ENCODE measurements around the gene DTD1.

DNA sequence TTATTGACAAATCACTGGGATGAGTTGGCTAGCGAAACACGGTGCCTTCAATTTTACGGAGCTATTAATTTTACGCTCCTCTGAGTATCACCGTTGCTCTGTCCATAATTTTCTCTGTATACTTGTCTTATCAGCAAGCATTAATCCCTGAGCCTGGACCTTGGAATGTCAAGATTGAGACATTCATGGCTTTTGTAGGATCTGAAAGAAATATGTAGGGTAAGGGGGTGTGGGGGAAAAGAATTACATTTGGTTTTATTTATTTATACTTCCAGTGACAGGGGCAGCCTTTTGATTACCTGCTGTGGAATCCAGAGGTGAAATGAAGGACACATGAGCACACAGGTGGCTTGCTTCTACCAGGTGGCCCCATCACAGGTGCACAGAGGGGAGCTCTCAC, 46.6 kb downstream of the DTD1 start:
- TF ChIP-seq EZH2phosphoT487 (IDR thresholded peaks at IDR 0.05; ENCODE audit: borderline replicate concordance), result no peak
- TF ChIP-seq, protein P1, sequence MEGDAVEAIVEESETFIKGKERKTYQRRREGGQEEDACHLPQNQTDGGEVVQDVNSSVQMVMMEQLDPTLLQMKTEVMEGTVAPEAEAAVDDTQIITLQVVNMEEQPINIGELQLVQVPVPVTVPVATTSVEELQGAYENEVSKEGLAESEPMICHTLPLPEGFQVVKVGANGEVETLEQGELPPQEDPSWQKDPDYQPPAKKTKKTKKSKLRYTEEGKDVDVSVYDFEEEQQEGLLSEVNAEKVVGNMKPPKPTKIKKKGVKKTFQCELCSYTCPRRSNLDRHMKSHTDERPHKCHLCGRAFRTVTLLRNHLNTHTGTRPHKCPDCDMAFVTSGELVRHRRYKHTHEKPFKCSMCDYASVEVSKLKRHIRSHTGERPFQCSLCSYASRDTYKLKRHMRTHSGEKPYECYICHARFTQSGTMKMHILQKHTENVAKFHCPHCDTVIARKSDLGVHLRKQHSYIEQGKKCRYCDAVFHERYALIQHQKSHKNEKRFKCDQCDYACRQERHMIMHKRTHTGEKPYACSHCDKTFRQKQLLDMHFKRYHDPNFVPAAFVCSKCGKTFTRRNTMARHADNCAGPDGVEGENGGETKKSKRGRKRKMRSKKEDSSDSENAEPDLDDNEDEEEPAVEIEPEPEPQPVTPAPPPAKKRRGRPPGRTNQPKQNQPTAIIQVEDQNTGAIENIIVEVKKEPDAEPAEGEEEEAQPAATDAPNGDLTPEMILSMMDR (conservative IDR thresholded peaks at IDR 0.05; ENCODE audit: low read length), result no peak

Data from Loucy (cell line).